ENCODE data around the gene ACSF3.

DNA sequence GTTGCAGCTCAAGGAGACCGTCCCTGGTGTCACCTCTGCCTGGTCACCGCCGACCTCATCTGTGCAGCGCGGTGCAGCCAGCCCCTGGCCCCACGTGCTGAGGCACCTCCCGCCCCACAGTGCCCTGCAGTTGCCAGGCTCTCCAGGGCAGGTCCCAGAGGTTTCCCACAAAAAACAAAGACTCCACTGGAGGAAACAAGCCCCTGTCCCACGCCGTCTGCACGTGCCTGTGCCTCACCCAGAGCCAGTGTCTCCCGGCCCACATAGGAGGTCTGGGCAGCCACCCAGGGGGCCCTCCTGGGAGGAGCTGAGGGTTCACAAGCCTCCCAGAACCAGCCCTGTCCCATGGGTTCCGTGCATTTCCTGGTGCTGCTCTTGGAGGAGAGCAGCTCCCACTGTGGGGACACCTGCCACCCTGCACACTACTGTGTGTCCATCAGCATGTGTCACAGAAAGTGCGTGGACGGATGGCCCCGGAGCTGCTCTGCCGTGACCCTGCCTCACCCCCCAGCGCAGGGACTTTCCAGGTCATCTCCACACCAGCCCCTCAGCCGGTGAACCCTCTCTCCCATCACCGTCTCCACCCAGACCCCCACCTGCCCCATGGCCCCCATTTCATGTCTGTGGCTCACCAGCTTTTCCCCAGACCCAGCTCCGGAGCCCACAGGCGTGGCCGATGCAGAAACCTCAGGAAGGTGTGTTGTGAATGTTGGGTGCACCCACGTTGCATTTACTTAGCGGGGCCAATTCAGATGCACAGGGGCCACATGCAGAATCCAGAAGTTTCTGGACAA is 60.9 kb downstream of the ACSF3 start:
- no peak for TF ChIP-seq CTCF (IDR thresholded peaks at IDR 0.05)
- no peak for TF ChIP-seq POLR2A (IDR thresholded peaks at IDR 0.05)
- TF ChIP-seq POLR2AphosphoS5 (IDR thresholded peaks at IDR 0.05): no peak

Measured in breast epithelium (tissue), 3 donors.